ENCODE data around the gene NIF3L1. TPM values are rescaled to one million over a fixed set of nuclear protein-coding genes. Genes with fewer than 3 reads are reported as not detected.
A peak's percentile ranks its signal among the peaks of the same experiment; 100 is the strongest.

NIF3L1 gene
- total RNA-seq, 1 experiment from 2014 or later = 38.4 TPM

- Mint-ChIP-seq H3K9me3 (ENCODE audit: low read depth, unreplicated experiment) (no peaks in the 10 kb centered on the region), H3K4me1 (ENCODE audit: low read depth, unreplicated experiment) (peaks cover 37% of the 10 kb centered on the region), H3K27ac (ENCODE audit: unreplicated experiment) (peak within 1 kb of the TSS; percentile 87), H3K27me3 (ENCODE audit: unreplicated experiment) (no peaks in the 10 kb centered on the region), H3K4me3 (ENCODE audit: low read depth, unreplicated experiment) (peak within 1 kb of the TSS; percentile 86), H3K36me3 (ENCODE audit: insufficient read depth, unreplicated experiment) (peaks cover 65% of the 10 kb centered on the region)
- BruUV-seq (replicated peaks) = no TSS peak
- CTCF ChIA-PET = interaction anchor here (0.6 to 1.4 kb wide), 5 partner anchors 11 to 338 kb away, joined by 3 to 5 read pairs (median 3); partner anchors contain the start of genes NIF3L1, PPIL3 and SGO2
- no peak for TF ChIP-seq CTCF (IDR thresholded peaks at IDR 0.05; ENCODE audit: unreplicated experiment)
- DNase-seq = peak; percentile 90
- intact Hi-C loops (cut with micrococcal nuclease; ENCODE audit: unreplicated experiment) = loop anchor here (5.0 kb wide), 1 partner anchor 52 kb away; the partner anchor contains the start of gene BZW1
Observed at GRCh38 chr2:200864176-200865034, 24.8 kb upstream of the NIF3L1 start, which contains the start of gene CLK1. TSS of gene CLK1 (minus strand) at chr2:200864658. CDS start at chr2:200861862, 2,796 bp downstream.

GRCh38 chr2:200869014-200869413 is 20.2 kb upstream of the NIF3L1 start:
- Mint-ChIP-seq H3K27ac (ENCODE audit: unreplicated experiment) (no peak overlapping the region), H3K4me1 (ENCODE audit: low read depth, unreplicated experiment) (peaks cover 8% of the 10 kb centered on the region), H3K36me3 (ENCODE audit: insufficient read depth, unreplicated experiment) (peaks cover 32% of the 10 kb centered on the region), H3K9me3 (ENCODE audit: low read depth, unreplicated experiment) (no peaks in the 10 kb centered on the region), H3K27me3 (ENCODE audit: unreplicated experiment) (no peaks in the 10 kb centered on the region), H3K4me3 (ENCODE audit: low read depth, unreplicated experiment) (no peak overlapping the region)
- no TSS peak for BruUV-seq (replicated peaks)
- TF ChIP-seq CTCF (IDR thresholded peaks at IDR 0.05; ENCODE audit: unreplicated experiment) = no peak
- intact Hi-C loops (cut with micrococcal nuclease; ENCODE audit: unreplicated experiment) = no loop called here
- DNase-seq = no peak
- CTCF ChIA-PET = interaction anchor here (0.6 to 1.0 kb wide), 2 partner anchors 20 to 36 kb away, joined by 3 to 4 read pairs; partner anchors contain the start of genes NIF3L1 and PPIL3

- no peak for DNase-seq
- CTCF ChIA-PET = no interaction called here
- H3K4me3 Mint-ChIP-seq (ENCODE audit: low read depth, unreplicated experiment) = no peak overlapping the region
- H3K9me3 Mint-ChIP-seq (ENCODE audit: low read depth, unreplicated experiment) = no peaks in the 10 kb centered on the region
- no peak for TF ChIP-seq CTCF (IDR thresholded peaks at IDR 0.05; ENCODE audit: unreplicated experiment)
- peaks cover 27% of the 10 kb centered on the region for H3K36me3 Mint-ChIP-seq (ENCODE audit: insufficient read depth, unreplicated experiment)
- no peak overlapping the region for H3K27ac Mint-ChIP-seq (ENCODE audit: unreplicated experiment)
- H3K4me1 Mint-ChIP-seq (ENCODE audit: low read depth, unreplicated experiment) = no peaks in the 10 kb centered on the region
- H3K27me3 Mint-ChIP-seq (ENCODE audit: unreplicated experiment) = no peaks in the 10 kb centered on the region
- no TSS peak for BruUV-seq (replicated peaks)
- intact Hi-C loops (cut with micrococcal nuclease; ENCODE audit: unreplicated experiment) = no loop called here
Observed at GRCh38 chr2:200871151-200871550, 18.0 kb upstream of the NIF3L1 start.

- Mint-ChIP-seq H3K36me3 (ENCODE audit: insufficient read depth, unreplicated experiment) (peaks cover 26% of the 10 kb centered on the region), H3K9me3 (ENCODE audit: low read depth, unreplicated experiment) (no peaks in the 10 kb centered on the region), H3K27ac (ENCODE audit: unreplicated experiment) (no peak overlapping the region), H3K4me1 (ENCODE audit: low read depth, unreplicated experiment) (no peaks in the 10 kb centered on the region), H3K4me3 (ENCODE audit: low read depth, unreplicated experiment) (no peak overlapping the region), H3K27me3 (ENCODE audit: unreplicated experiment) (no peaks in the 10 kb centered on the region)
- TF ChIP-seq CTCF (IDR thresholded peaks at IDR 0.05; ENCODE audit: unreplicated experiment) = no peak
- intact Hi-C loops (cut with micrococcal nuclease; ENCODE audit: unreplicated experiment) = no loop called here
- DNase-seq = no peak
- CTCF ChIA-PET = no interaction called here
- BruUV-seq (replicated peaks) = no TSS peak
Observed at GRCh38 chr2:200873560-200873959, 15.6 kb upstream of the NIF3L1 start.

All from Calu3 (cell line).